Germinal center (tissue), 1 donor: Measurements from ENCODE around the gene CDH4.

Experiments
- DNase-seq: peaks from one replicate; pipeline ENCODE4 v3.0.0; 2012; ENCODE audit warnings: mixed read lengths, low spot score

Gene CDH4

GRCh38 chr20:61670274-61670673 is 418.2 kb downstream of the CDH4 start:
- no peak for DNase-seq

- no peak for DNase-seq
Observed at GRCh38 chr20:61671559-61671958, 419.5 kb downstream of the CDH4 start.

- DNase-seq, result no peak
Observed at GRCh38 chr20:61673152-61673847, 421.2 kb downstream of the CDH4 start.

GRCh38 chr20:61674121-61674520 is 422.1 kb downstream of the CDH4 start:
- no peak for DNase-seq

GRCh38 chr20:61674688-61675087 is 422.6 kb downstream of the CDH4 start:
- no peak for DNase-seq

GRCh38 chr20:61677928-61678327 is 425.9 kb downstream of the CDH4 start:
- DNase-seq, result no peak

GRCh38 chr20:61678437-61678836 is 426.4 kb downstream of the CDH4 start:
- DNase-seq, result no peak

- DNase-seq, result no peak
Observed at GRCh38 chr20:61679473-61679872, 427.4 kb downstream of the CDH4 start.

- DNase-seq, result no peak
Observed at GRCh38 chr20:61680096-61680495, 428.0 kb downstream of the CDH4 start.

- DNase-seq, result no peak
Observed at GRCh38 chr20:61682114-61682995, 430.3 kb downstream of the CDH4 start.

- no peak for DNase-seq
Observed at GRCh38 chr20:61682996-61683681, 431.1 kb downstream of the CDH4 start.

- DNase-seq, result no peak
Observed at GRCh38 chr20:61683721-61684120, 431.7 kb downstream of the CDH4 start.

GRCh38 chr20:61684136-61684535 is 432.1 kb downstream of the CDH4 start:
- DNase-seq, result no peak

GRCh38 chr20:61684583-61685235 is 432.6 kb downstream of the CDH4 start:
- no peak for DNase-seq

- no peak for DNase-seq
Observed at GRCh38 chr20:61685462-61685861, 433.4 kb downstream of the CDH4 start.

GRCh38 chr20:61686051-61686936 is 434.2 kb downstream of the CDH4 start:
- DNase-seq, result no peak

- DNase-seq, result no peak
Observed at GRCh38 chr20:61688411-61688810, 436.4 kb downstream of the CDH4 start.

- DNase-seq, result no peak
Observed at GRCh38 chr20:61690150-61690549, 438.1 kb downstream of the CDH4 start.

GRCh38 chr20:61690993-61691838 is 439.2 kb downstream of the CDH4 start:
- DNase-seq, result no peak

- DNase-seq, result no peak
Observed at GRCh38 chr20:61691978-61692377, 439.9 kb downstream of the CDH4 start.
